ENCODE measurements around the gene ETV6.
"Not testable (repeated sequence)": the region's sequence is repeated elsewhere in the genome, so short reads cannot be mapped to it uniquely, and the experiment has no call there.

Gene ETV6

GRCh38 chr12:11627709-11628108 is 21.8 kb upstream of the ETV6 start:
- H3K9ac ChIP-seq (ENCODE audit: low read length); H3K36me3 ChIP-seq (ENCODE audit: control insufficient read depth, low read depth, low read length); H3K27ac ChIP-seq (ENCODE audit: low read length): not testable (repeated sequence)

DNA sequence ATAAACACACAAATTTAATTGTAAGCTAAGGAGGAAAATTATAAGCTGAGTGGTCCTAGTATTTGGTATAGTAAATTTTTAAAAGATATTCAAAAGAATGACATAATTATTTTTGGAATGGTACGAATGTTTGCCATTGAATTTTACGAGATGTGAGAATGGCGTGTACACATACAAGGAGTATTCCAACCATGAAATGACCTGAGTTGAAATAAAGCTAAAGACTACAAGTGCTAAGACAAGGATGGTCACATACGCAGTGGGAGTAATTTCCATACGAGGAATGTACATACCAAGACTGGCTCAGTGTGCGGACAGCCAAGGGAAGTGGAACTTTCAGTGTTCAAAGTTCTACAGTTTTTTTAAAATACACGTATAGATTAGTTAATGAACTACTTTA is 21.1 kb upstream of the ETV6 start:
- Histone ChIP-seq H3K4me3 (ENCODE audit: low read length) (no peak overlapping the region), H3K36me3 (ENCODE audit: control insufficient read depth, low read depth, low read length) (no peaks in the 10 kb centered on the region), H3K9me3 (ENCODE audit: control insufficient read depth, low read depth, low read length) (no peaks in the 10 kb centered on the region), H3K4me1 (ENCODE audit: control insufficient read depth, low read depth, low read length) (peaks cover 3% of the 10 kb centered on the region), H3K27ac (ENCODE audit: low read length) (no peak overlapping the region), H3K27me3 (ENCODE audit: control insufficient read depth, insufficient read depth, low read length) (no peaks in the 10 kb centered on the region), H3K9ac (ENCODE audit: low read length) (no peak overlapping the region)

More at GRCh38 chr12:11627709-11628108, 21.8 kb upstream of the ETV6 start:
- H3K4me3 ChIP-seq (ENCODE audit: low read length); H3K9me3 ChIP-seq (ENCODE audit: control insufficient read depth, low read depth, low read length); H3K27me3 ChIP-seq (ENCODE audit: control insufficient read depth, insufficient read depth, low read length); H3K4me1 ChIP-seq (ENCODE audit: control insufficient read depth, low read depth, low read length): not testable (repeated sequence)

- H3K9me3 ChIP-seq (ENCODE audit: control insufficient read depth, low read depth, low read length): no peaks in the 10 kb centered on the region
- no peak overlapping the region for H3K9ac ChIP-seq (ENCODE audit: low read length)
These were observed 19.3 kb upstream of the ETV6 start for GRCh38 chr12:11630046-11630706.

GRCh38 chr12:11631288-11631687 is 18.2 kb upstream of the ETV6 start:
- no peaks in the 10 kb centered on the region for H3K36me3 ChIP-seq (ENCODE audit: control insufficient read depth, low read depth, low read length)
- H3K27me3 ChIP-seq (ENCODE audit: control insufficient read depth, insufficient read depth, low read length): no peaks in the 10 kb centered on the region
- no peak overlapping the region for H3K4me3 ChIP-seq (ENCODE audit: low read length)

More at GRCh38 chr12:11630046-11630706, 19.3 kb upstream of the ETV6 start:
- Histone ChIP-seq H3K27ac (ENCODE audit: low read length) (no peak overlapping the region), H3K36me3 (ENCODE audit: control insufficient read depth, low read depth, low read length) (no peaks in the 10 kb centered on the region), H3K4me1 (ENCODE audit: control insufficient read depth, low read depth, low read length) (no peaks in the 10 kb centered on the region), H3K4me3 (ENCODE audit: low read length) (no peak overlapping the region), H3K27me3 (ENCODE audit: control insufficient read depth, insufficient read depth, low read length) (no peaks in the 10 kb centered on the region)

DNA sequence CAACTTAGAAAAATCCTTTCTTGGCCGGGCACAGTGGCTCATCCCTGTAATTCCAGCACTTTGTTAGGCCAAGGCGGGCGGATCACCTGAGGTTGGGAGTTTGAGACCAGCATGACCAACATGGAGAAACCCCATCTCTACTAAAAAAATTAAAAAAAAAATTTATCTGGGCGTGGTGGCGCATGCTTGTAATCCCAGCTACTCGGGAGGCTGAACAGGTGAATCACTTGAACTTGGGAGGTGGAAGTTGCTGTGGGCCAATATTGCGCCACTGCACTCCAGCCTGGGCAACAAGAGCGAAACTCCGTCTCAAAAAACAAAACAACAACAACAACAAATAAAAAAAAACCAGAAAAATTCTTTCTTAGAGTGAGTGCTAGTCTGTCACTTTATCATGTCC is 17.6 kb upstream of the ETV6 start:
- H3K27ac ChIP-seq (ENCODE audit: low read length); H3K36me3 ChIP-seq (ENCODE audit: control insufficient read depth, low read depth, low read length); H3K4me3 ChIP-seq (ENCODE audit: low read length); H3K27me3 ChIP-seq (ENCODE audit: control insufficient read depth, insufficient read depth, low read length); H3K9ac ChIP-seq (ENCODE audit: low read length); H3K4me1 ChIP-seq (ENCODE audit: control insufficient read depth, low read depth, low read length): not testable (repeated sequence)
- H3K9me3 ChIP-seq (ENCODE audit: control insufficient read depth, low read depth, low read length): peaks cover 14% of the 10 kb centered on the region

More at GRCh38 chr12:11631288-11631687, 18.2 kb upstream of the ETV6 start:
- Histone ChIP-seq H3K9me3 (ENCODE audit: control insufficient read depth, low read depth, low read length) (peaks cover 11% of the 10 kb centered on the region), H3K27ac (ENCODE audit: low read length) (no peak overlapping the region), H3K4me1 (ENCODE audit: control insufficient read depth, low read depth, low read length) (no peaks in the 10 kb centered on the region), H3K9ac (ENCODE audit: low read length) (no peak overlapping the region)

GRCh38 chr12:11633968-11634367 is 15.5 kb upstream of the ETV6 start:
- H3K4me3 ChIP-seq (ENCODE audit: low read length): no peak overlapping the region
- no peak overlapping the region for H3K9ac ChIP-seq (ENCODE audit: low read length)
- H3K9me3 ChIP-seq (ENCODE audit: control insufficient read depth, low read depth, low read length): peaks cover 14% of the 10 kb centered on the region
- H3K36me3 ChIP-seq (ENCODE audit: control insufficient read depth, low read depth, low read length): no peaks in the 10 kb centered on the region
- no peaks in the 10 kb centered on the region for H3K27me3 ChIP-seq (ENCODE audit: control insufficient read depth, insufficient read depth, low read length)
- no peaks in the 10 kb centered on the region for H3K4me1 ChIP-seq (ENCODE audit: control insufficient read depth, low read depth, low read length)
- H3K27ac ChIP-seq (ENCODE audit: low read length): no peak overlapping the region

DNA sequence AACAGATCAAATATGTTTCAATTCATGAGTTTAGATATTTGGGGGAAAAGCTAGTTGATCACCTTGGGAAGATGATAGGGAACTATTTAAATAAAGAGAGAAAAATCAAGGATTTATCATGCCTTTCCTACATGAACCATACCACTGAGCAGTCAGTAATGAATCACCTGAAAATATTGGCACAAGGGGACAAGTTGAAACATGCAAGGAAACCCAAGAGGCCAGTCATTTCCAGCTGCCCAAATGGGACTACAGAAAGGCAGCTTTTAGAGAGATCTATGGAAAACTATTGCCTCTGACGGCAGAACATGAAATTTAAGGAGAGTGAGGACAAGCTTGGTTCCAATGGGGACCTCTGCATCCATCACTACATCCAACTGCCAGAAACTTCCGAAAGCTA is 14.1 kb upstream of the ETV6 start:
- no peak overlapping the region for H3K27ac ChIP-seq (ENCODE audit: low read length)
- H3K27me3 ChIP-seq (ENCODE audit: control insufficient read depth, insufficient read depth, low read length): no peaks in the 10 kb centered on the region
- no peak overlapping the region for H3K4me3 ChIP-seq (ENCODE audit: low read length)
- no peaks in the 10 kb centered on the region for H3K4me1 ChIP-seq (ENCODE audit: control insufficient read depth, low read depth, low read length)
- no peaks in the 10 kb centered on the region for H3K36me3 ChIP-seq (ENCODE audit: control insufficient read depth, low read depth, low read length)
- no peak overlapping the region for H3K9ac ChIP-seq (ENCODE audit: low read length)
- peaks cover 14% of the 10 kb centered on the region for H3K9me3 ChIP-seq (ENCODE audit: control insufficient read depth, low read depth, low read length)

- Histone ChIP-seq H3K9ac (ENCODE audit: low read length) (no peak overlapping the region), H3K4me3 (ENCODE audit: low read length) (no peak overlapping the region), H3K27ac (ENCODE audit: low read length) (no peak overlapping the region), H3K4me1 (ENCODE audit: control insufficient read depth, low read depth, low read length) (no peaks in the 10 kb centered on the region), H3K9me3 (ENCODE audit: control insufficient read depth, low read depth, low read length) (peaks cover 14% of the 10 kb centered on the region), H3K36me3 (ENCODE audit: control insufficient read depth, low read depth, low read length) (no peaks in the 10 kb centered on the region), H3K27me3 (ENCODE audit: control insufficient read depth, insufficient read depth, low read length) (no peaks in the 10 kb centered on the region)
These were observed 11.1 kb upstream of the ETV6 start for GRCh38 chr12:11638315-11638916.

DNA sequence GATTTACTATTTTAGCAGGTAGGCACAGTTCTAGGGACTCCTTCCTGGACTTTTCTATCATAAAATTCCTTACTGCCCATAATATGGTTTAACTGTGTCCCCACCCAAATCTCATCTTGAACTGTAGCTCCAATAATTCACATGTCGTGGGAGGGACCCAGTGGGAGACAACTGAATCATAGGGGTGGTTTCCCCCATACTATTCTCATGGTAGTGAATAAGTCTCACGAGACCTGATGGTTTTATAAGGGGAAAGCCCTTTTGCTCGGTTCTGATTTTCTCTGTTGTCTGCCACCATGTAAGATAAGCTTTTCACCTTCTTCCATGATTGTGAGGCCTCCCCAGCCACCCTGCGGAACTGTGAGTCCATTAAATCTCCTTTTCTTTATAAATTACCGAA is 10.0 kb upstream of the ETV6 start:
- H3K9me3 ChIP-seq (ENCODE audit: control insufficient read depth, low read depth, low read length): peaks cover 14% of the 10 kb centered on the region
- H3K36me3 ChIP-seq (ENCODE audit: control insufficient read depth, low read depth, low read length): no peaks in the 10 kb centered on the region
- no peak overlapping the region for H3K9ac ChIP-seq (ENCODE audit: low read length)
- H3K27ac ChIP-seq (ENCODE audit: low read length): no peak overlapping the region
- no peak overlapping the region for H3K4me3 ChIP-seq (ENCODE audit: low read length)
- H3K4me1 ChIP-seq (ENCODE audit: control insufficient read depth, low read depth, low read length): peaks cover 4% of the 10 kb centered on the region
- no peaks in the 10 kb centered on the region for H3K27me3 ChIP-seq (ENCODE audit: control insufficient read depth, insufficient read depth, low read length)

- H3K27ac ChIP-seq (ENCODE audit: low read length): no peak overlapping the region
- no peak overlapping the region for H3K9ac ChIP-seq (ENCODE audit: low read length)
- no peak overlapping the region for H3K4me3 ChIP-seq (ENCODE audit: low read length)
- no peaks in the 10 kb centered on the region for H3K36me3 ChIP-seq (ENCODE audit: control insufficient read depth, low read depth, low read length)
- peaks cover 6% of the 10 kb centered on the region for H3K9me3 ChIP-seq (ENCODE audit: control insufficient read depth, low read depth, low read length)
- H3K4me1 ChIP-seq (ENCODE audit: control insufficient read depth, low read depth, low read length): peaks cover 4% of the 10 kb centered on the region
- H3K27me3 ChIP-seq (ENCODE audit: control insufficient read depth, insufficient read depth, low read length): no peaks in the 10 kb centered on the region
These were observed 8.0 kb upstream of the ETV6 start for GRCh38 chr12:11641522-11641921.

- H3K9ac ChIP-seq (ENCODE audit: low read length): no peak overlapping the region
- no peaks in the 10 kb centered on the region for H3K36me3 ChIP-seq (ENCODE audit: control insufficient read depth, low read depth, low read length)
- H3K27ac ChIP-seq (ENCODE audit: low read length): no peak overlapping the region
- no peaks in the 10 kb centered on the region for H3K27me3 ChIP-seq (ENCODE audit: control insufficient read depth, insufficient read depth, low read length)
- H3K9me3 ChIP-seq (ENCODE audit: control insufficient read depth, low read depth, low read length): peaks cover 5% of the 10 kb centered on the region
- no peak overlapping the region for H3K4me3 ChIP-seq (ENCODE audit: low read length)
- H3K4me1 ChIP-seq (ENCODE audit: control insufficient read depth, low read depth, low read length): peaks cover 4% of the 10 kb centered on the region
These were observed 6.7 kb upstream of the ETV6 start for GRCh38 chr12:11642785-11643184.

- Histone ChIP-seq H3K9me3 (ENCODE audit: control insufficient read depth, low read depth, low read length) (peaks cover 5% of the 10 kb centered on the region), H3K36me3 (ENCODE audit: control insufficient read depth, low read depth, low read length) (no peaks in the 10 kb centered on the region), H3K4me1 (ENCODE audit: control insufficient read depth, low read depth, low read length) (peaks cover 4% of the 10 kb centered on the region), H3K27me3 (ENCODE audit: control insufficient read depth, insufficient read depth, low read length) (no peaks in the 10 kb centered on the region), H3K9ac (ENCODE audit: low read length) (no peak overlapping the region), H3K4me3 (ENCODE audit: low read length) (no peak overlapping the region), H3K27ac (ENCODE audit: low read length) (no peak overlapping the region)
These were observed 4.1 kb upstream of the ETV6 start for GRCh38 chr12:11645391-11645790.
